ENCODE data around the gene SSNA1.

The SSNA1 gene

DNA sequence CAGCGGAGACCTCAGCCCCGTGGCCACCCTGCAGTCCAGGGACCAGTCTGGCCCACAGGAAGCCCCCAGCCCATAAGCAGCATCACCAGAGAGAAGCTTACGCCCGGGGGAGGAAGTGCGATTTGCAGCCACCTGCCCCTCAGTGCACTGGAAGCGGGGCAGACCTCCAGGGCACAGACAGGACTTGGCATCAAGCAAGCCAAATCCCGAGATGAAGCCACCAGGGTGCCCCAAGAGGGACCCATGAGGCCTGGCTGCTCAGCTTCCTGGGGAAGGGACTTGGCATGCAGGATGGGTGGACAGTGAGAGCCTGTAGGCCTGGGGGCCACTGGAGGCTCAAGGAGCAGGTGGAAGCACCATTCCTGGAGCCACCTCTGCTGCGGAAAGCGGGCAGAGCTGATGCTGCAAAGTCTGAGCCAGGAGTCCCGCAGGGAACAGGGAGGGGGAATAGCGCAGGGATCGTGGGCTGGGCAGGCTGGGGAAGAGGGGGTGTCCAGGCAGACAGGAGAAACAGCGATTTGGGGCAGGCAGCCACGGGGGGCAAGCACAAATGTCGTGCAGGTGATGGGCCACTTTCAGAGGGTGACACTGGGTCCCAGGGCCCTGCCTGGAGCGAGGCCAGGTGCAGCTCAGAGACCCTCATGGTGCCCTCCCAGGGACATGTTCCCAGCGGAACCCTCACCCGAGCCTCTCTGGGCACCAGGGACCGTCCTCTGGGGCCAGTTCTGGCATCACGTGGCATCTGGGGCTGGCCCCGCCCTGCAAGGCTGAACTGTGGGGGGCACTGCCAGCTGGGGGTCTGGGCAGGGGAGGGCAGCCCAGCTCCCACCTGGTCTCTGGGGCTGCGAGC, 21.9 kb upstream of the SSNA1 start:
- no peaks in the 10 kb centered on the region for H3K36me3 ChIP-seq (ENCODE audit: control insufficient read depth, insufficient read depth, low read length)
- H3K27me3 ChIP-seq (replicated peaks; ENCODE audit: control insufficient read depth, insufficient read depth, low read length) = no peaks in the 10 kb centered on the region; the same call in 1 of the 2 replicates
- TF ChIP-seq, protein P1, sequence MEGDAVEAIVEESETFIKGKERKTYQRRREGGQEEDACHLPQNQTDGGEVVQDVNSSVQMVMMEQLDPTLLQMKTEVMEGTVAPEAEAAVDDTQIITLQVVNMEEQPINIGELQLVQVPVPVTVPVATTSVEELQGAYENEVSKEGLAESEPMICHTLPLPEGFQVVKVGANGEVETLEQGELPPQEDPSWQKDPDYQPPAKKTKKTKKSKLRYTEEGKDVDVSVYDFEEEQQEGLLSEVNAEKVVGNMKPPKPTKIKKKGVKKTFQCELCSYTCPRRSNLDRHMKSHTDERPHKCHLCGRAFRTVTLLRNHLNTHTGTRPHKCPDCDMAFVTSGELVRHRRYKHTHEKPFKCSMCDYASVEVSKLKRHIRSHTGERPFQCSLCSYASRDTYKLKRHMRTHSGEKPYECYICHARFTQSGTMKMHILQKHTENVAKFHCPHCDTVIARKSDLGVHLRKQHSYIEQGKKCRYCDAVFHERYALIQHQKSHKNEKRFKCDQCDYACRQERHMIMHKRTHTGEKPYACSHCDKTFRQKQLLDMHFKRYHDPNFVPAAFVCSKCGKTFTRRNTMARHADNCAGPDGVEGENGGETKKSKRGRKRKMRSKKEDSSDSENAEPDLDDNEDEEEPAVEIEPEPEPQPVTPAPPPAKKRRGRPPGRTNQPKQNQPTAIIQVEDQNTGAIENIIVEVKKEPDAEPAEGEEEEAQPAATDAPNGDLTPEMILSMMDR (IDR thresholded peaks at IDR 0.05; ENCODE audit: insufficient read depth, low read length, poor library complexity, severe bottlenecking) = no peak
- no peak for DNase-seq (ENCODE audit: extremely low read depth, insufficient read length)
- H3K4me3 ChIP-seq (replicated peaks; ENCODE audit: low read depth, low read length) = no peak overlapping the region

DNA sequence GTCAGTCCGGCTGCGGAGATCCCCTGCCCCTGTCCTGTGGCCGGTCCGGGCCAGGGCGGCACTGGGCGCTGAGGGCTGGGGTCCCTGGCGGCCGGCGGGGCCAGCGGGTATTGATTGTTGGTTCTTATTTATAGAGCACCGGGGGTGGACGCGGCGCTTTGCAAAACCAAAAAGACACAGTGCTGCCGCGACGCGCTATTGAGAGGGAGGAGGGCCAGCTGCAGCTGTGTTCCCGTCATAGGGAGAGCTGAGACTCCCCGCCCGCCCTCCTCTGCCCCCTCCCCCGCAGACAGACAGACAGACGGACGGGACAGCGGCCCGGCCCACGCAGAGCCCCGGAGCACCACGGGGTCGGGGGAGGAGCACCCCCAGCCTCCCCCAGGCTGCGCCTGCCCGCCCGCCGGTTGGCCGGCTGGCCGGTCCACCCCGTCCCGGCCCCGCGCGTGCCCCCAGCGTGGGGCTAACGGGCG, 21.2 kb upstream of the SSNA1 start:
- DNase-seq (ENCODE audit: extremely low read depth, insufficient read length) = no peak
- Histone ChIP-seq H3K27me3 (replicated peaks; ENCODE audit: control insufficient read depth, insufficient read depth, low read length) (no peaks in the 10 kb centered on the region; the same call in 1 of the 2 replicates), H3K36me3 (ENCODE audit: control insufficient read depth, insufficient read depth, low read length) (no peaks in the 10 kb centered on the region), H3K4me3 (replicated peaks; ENCODE audit: low read depth, low read length) (no peak overlapping the region)
- TF ChIP-seq, protein P1 (IDR thresholded peaks at IDR 0.05; ENCODE audit: insufficient read depth, low read length, poor library complexity, severe bottlenecking) = no peak

DNA sequence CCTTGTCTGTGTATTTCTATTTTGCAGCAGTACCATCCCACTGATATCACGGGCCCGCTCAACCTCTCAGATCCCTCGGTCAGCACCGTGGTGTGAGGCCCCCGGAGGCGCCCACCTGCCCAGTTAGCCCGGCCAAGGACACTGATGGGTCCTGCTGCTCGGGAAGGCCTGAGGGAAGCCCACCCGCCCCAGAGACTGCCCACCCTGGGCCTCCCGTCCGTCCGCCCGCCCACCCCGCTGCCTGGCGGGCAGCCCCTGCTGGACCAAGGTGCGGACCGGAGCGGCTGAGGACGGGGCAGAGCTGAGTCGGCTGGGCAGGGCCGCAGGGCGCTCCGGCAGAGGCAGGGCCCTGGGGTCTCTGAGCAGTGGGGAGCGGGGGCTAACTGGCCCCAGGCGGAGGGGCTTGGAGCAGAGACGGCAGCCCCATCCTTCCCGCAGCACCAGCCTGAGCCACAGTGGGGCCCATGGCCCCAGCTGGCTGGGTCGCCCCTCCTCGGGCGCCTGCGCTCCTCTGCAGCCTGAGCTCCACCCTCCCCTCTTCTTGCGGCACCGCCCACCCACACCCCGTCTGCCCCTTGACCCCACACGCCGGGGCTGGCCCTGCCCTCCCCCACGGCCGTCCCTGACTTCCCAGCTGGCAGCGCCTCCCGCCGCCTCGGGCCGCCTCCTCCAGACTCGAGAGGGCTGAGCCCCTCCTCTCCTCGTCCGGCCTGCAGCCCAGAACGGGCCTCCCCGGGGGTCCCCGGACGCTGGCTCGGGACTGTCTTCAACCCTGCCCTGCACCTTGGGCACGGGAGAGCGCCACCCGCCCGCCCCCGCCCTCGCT, 20.5 kb upstream of the SSNA1 start:
- Histone ChIP-seq H3K4me3 (replicated peaks; ENCODE audit: low read depth, low read length) (peak overlapping the region; percentile 43), H3K36me3 (ENCODE audit: control insufficient read depth, insufficient read depth, low read length) (no peaks in the 10 kb centered on the region), H3K27me3 (replicated peaks; ENCODE audit: control insufficient read depth, insufficient read depth, low read length) (no peaks in the 10 kb centered on the region; the same call in 1 of the 2 replicates)
- DNase-seq (ENCODE audit: extremely low read depth, insufficient read length) = no peak
- TF ChIP-seq, protein P1 (IDR thresholded peaks at IDR 0.05; ENCODE audit: insufficient read depth, low read length, poor library complexity, severe bottlenecking) = no peak

DNA sequence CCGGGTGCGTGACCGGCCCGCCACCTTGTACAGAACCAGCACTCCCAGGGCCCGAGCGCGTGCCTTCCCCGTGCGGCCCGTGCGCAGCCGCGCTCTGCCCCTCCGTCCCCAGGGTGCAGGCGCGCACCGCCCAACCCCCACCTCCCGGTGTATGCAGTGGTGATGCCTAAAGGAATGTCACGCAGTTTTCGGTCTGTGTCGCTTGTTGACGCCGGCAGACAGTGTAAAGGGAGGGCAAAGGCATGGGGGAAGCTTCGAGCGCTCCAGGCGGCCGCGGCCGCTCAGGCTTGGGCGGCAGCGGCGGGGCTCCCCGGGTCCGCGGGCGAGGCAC, 19.9 kb upstream of the SSNA1 start:
- no peak for DNase-seq (ENCODE audit: extremely low read depth, insufficient read length)
- Histone ChIP-seq H3K4me3 (replicated peaks; ENCODE audit: low read depth, low read length) (peak overlapping the region; percentile 58), H3K36me3 (ENCODE audit: control insufficient read depth, insufficient read depth, low read length) (no peaks in the 10 kb centered on the region), H3K27me3 (replicated peaks; ENCODE audit: control insufficient read depth, insufficient read depth, low read length) (no peaks in the 10 kb centered on the region; the same call in 1 of the 2 replicates)
- TF ChIP-seq, protein P1 (IDR thresholded peaks at IDR 0.05; ENCODE audit: insufficient read depth, low read length, poor library complexity, severe bottlenecking) = no peak

DNA sequence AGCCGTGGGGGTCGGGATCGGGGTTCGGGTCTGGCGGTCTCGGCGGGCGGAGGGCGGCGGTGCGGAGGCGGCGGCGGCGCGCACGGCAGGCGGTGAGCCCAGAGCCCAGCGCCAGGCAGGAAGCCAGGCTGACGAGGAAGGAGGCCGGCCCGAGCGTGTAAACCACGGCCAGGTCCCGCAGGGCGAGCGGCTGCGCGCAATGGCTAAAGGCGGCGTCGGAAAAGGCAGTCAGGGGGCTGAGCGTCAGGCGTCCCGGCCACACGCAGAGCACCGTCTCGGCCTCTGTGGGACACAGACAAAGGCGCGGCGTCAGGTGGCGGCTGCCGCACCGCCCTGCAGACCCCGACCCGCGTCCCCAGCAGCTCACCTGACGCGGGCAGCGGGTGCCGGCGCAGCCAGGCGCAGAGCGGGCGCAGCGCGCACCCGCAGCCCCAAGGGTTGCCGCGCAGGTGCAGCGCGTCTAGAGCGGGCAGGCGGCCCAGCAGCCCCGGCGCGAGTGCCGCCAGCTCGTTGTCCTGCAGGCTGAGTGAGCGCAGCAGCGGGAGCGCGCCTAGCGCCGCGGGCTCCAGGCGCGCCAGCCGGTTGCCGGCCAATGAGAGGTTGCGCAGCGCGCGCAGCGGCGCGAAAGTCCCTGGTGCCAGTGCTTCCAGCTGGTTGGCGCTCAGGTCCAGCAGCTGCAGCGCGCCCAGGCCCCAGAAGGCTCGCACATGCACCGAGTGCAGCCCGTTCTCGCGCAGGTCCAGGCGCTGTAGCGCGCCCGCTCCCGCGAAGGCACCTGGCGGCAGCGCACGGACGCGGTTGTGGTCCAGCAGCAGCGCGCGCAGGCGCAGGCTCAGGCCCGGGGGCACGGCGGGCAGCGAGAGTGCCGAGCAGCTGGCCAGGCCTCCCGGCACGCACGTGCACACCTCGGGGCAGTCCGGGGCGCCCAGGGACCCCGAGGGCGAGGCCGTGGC, 19.3 kb upstream of the SSNA1 start:
- H3K4me3 ChIP-seq (replicated peaks; ENCODE audit: low read depth, low read length) = peak overlapping the region; percentile 58
- peak; percentile 82 for DNase-seq (ENCODE audit: extremely low read depth, insufficient read length)
- H3K27me3 ChIP-seq (replicated peaks; ENCODE audit: control insufficient read depth, insufficient read depth, low read length) = no peaks in the 10 kb centered on the region; the same call in 1 of the 2 replicates

More for the DNA sequence above, 19.3 kb upstream of the SSNA1 start:
- TF ChIP-seq, protein P1 (IDR thresholded peaks at IDR 0.05; ENCODE audit: insufficient read depth, low read length, poor library complexity, severe bottlenecking) = no peak
- H3K36me3 ChIP-seq (ENCODE audit: control insufficient read depth, insufficient read depth, low read length) = no peaks in the 10 kb centered on the region
